GM23248 (cell line): ENCODE measurements around the gene HSPG2. TPM values are rescaled to one million over a fixed set of nuclear protein-coding genes. Genes with fewer than 3 reads are reported as not detected.

Experiments used
- DNase-seq: peaks from one replicate; pipeline ENCODE4 v3.0.0-alpha.2; 2015
- H2AFZ ChIP-seq: fragments of 200-600 bp; sonication (generic); 2 replicates; pipeline ENCODE4 v1.6.1; 2016; ENCODE audit warnings: antibody characterized with exemption
- H3F3A ChIP-seq: fragments of 200-600 bp; sonication (generic); 2 replicates; pipeline ENCODE4 v1.6.1; 2016; ENCODE audit warnings: mild to moderate bottlenecking, antibody characterized with exemption, mixed run types; ENCODE audit not compliant: insufficient read depth
- H3K27ac ChIP-seq: fragments of 200-600 bp; sonication (generic); 2 replicates; pipeline ENCODE4 v1.5.1; 2016; ENCODE audit warnings: mild to moderate bottlenecking
- H3K27me3 ChIP-seq: fragments of 200-600 bp; sonication (generic); replicated peaks from 2 replicates; pipeline ENCODE4 v1.6.1; 2016; ENCODE audit warnings: mild to moderate bottlenecking; ENCODE audit not compliant: insufficient read depth
- H3K36me3 ChIP-seq: fragments of 200-600 bp; sonication (generic); 2 replicates; pipeline ENCODE4 v1.6.1; 2016; ENCODE audit warnings: low read depth, mild to moderate bottlenecking
- H3K4me1 ChIP-seq: fragments of 200-600 bp; sonication (generic); 2 replicates; pipeline ENCODE4 v1.6.1; 2016; ENCODE audit warnings: mild to moderate bottlenecking; ENCODE audit not compliant: insufficient read depth
- H3K4me2 ChIP-seq: fragments of 200-600 bp; sonication (generic); one replicate; pipeline ENCODE4 v1.6.1; 2016; ENCODE audit warnings: mild to moderate bottlenecking; ENCODE audit not compliant: unreplicated experiment
- H3K4me3 ChIP-seq: fragments of 200-600 bp; sonication (generic); 2 replicates; pipeline ENCODE4 v1.5.1; 2016; ENCODE audit warnings: mild to moderate bottlenecking
- H3K79me2 ChIP-seq: fragments of 200-600 bp; sonication (generic); 2 replicates; pipeline ENCODE4 v1.6.1; 2016; ENCODE audit warnings: mild to moderate bottlenecking; ENCODE audit not compliant: insufficient read depth
- H3K9ac ChIP-seq: fragments of 200-600 bp; sonication (generic); 2 replicates; pipeline ENCODE4 v1.6.1; 2016; ENCODE audit warnings: mild to moderate bottlenecking
- H3K9me2 ChIP-seq: fragments of 200-600 bp; sonication (generic); 2 replicates; pipeline ENCODE4 v1.6.1; 2016; ENCODE audit warnings: mixed run types, mild to moderate bottlenecking, moderate library complexity; ENCODE audit not compliant: insufficient read depth
- H3K9me3 ChIP-seq: fragments of 200-600 bp; sonication (generic); one replicate; pipeline ENCODE4 v1.6.1; 2017; ENCODE audit warnings: low read depth
- H4K20me1 ChIP-seq: fragments of 200-600 bp; sonication (generic); 2 replicates; pipeline ENCODE4 v1.6.0; 2016; ENCODE audit not compliant: insufficient read depth
- EZH2 ChIP-seq: fragments of 200-600 bp; sonication (generic); IDR thresholded peaks from 2 replicates; pipeline ENCODE4 v1.6.1; 2018; ENCODE audit warnings: antibody characterized with exemption, mild to moderate bottlenecking; ENCODE audit not compliant: insufficient read depth, poor library complexity, severe bottlenecking
- EZH2phosphoT487 ChIP-seq: fragments of 200-600 bp; sonication (generic); IDR thresholded peaks from 2 replicates; pipeline ENCODE4 v1.6.1; 2018; ENCODE audit warnings: antibody characterized with exemption, moderate library complexity, mild to moderate bottlenecking, low read depth; ENCODE audit not compliant: insufficient read depth
- WGBS, 2 experiments: methylation state at CpG; one replicate each; pipeline ENCODE4 v1.1.6; 2015 to 2017; ENCODE audit warnings: low lambda C conversion rate in 2 of 2, low coverage in 1 of 2; ENCODE audit errors: missing lambda C conversion rate in 2 of 2; 5-methylcytosine and 5-hydroxymethylcytosine counted together
- in situ Hi-C: fragments of 300-500 bp; cut with MboI; formaldehyde crosslinking; loops from 2 replicates; pipeline ENCODE4 v1.15.0; 2020
- polyA plus RNA-seq: library from polyadenylated mRNA; unstranded; fragments of >200 nt; fragmentation: Nextera tagmentation; extraction: Ambion mirVana; gene quantifications from 2 replicates; pipeline ENCODE4 v1.2.1, GENCODE V29; 2016
- total RNA-seq: library from RNA; depleted of rRNA; stranded (reverse); fragments of >200 nt; shearing (Covaris generic); gene quantifications from 2 replicates; pipeline ENCODE4 v1.2.3, GENCODE V29; 2014

Gene HSPG2
- total and polyA plus RNA-seq, 2 experiments from 2014 or later, result 123 to 407 TPM

- Histone ChIP-seq H3K27ac (no peak overlapping the region), H3K36me3 (peaks cover 74% of the 10 kb centered on the region), H3K4me2 (no peak overlapping the region), H3K79me2 (peaks cover 23% of the 10 kb centered on the region), H2AFZ (no peak overlapping the region), H3K9me3 (no peaks in the 10 kb centered on the region), H3F3A (peaks cover 29% of the 10 kb centered on the region; the same call in 1 of the 2 replicates), H3K9me2 (no peaks in the 10 kb centered on the region), H3K9ac (no peak overlapping the region), H3K4me3 (no peak overlapping the region), H3K27me3 (no peaks in the 10 kb centered on the region), H3K4me1 (peaks cover 11% of the 10 kb centered on the region), H4K20me1 (no peaks in the 10 kb centered on the region)
- in situ Hi-C loops, result no loop called here
- TF ChIP-seq EZH2phosphoT487 (no peak), EZH2 (no peak)
- WGBS, 2 experiments, result 86 to 93% methylated on average over 12 to 17 of the region's 17 CpGs
- DNase-seq, result no peak
Measured at GRCh38 chr1:21872445-21873079, 64.5 kb downstream of the HSPG2 start.

- no peaks in the 10 kb centered on the region for H4K20me1 ChIP-seq
- no peak overlapping the region for H3K9ac ChIP-seq
- TF ChIP-seq EZH2phosphoT487, result no peak
- TF ChIP-seq EZH2, result no peak
- no peaks in the 10 kb centered on the region for H3K9me3 ChIP-seq
- peaks cover 11% of the 10 kb centered on the region for H3K4me1 ChIP-seq
- H3K36me3 ChIP-seq, result peaks cover 76% of the 10 kb centered on the region
- H2AFZ ChIP-seq, result no peak overlapping the region
- 86 to 89% methylated on average over 13 of the region's 13 CpGs for WGBS, 2 experiments
- peaks cover 35% of the 10 kb centered on the region; the same call in 1 of the 2 replicates for H3F3A ChIP-seq
- H3K79me2 ChIP-seq, result peaks cover 26% of the 10 kb centered on the region
- no peak overlapping the region for H3K4me2 ChIP-seq
- H3K4me3 ChIP-seq, result no peak overlapping the region
- H3K9me2 ChIP-seq, result no peaks in the 10 kb centered on the region
- H3K27ac ChIP-seq, result no peak overlapping the region
- H3K27me3 ChIP-seq, result no peaks in the 10 kb centered on the region
- in situ Hi-C loops, result no loop called here
- no peak for DNase-seq
Measured at GRCh38 chr1:21871943-21872342, 65.2 kb downstream of the HSPG2 start.

GRCh38 chr1:21870611-21871010 is 66.5 kb downstream of the HSPG2 start:
- H3K36me3 ChIP-seq, result peaks cover 69% of the 10 kb centered on the region

GRCh38 chr1:21869620-21870121 is 67.4 kb downstream of the HSPG2 start:
- Histone ChIP-seq H3K27ac (peak overlapping the region; percentile 54), H2AFZ (no peak overlapping the region), H3K36me3 (peaks cover 68% of the 10 kb centered on the region), H3K4me2 (no peak overlapping the region), H3F3A (peaks cover 35% of the 10 kb centered on the region; the same call in 1 of the 2 replicates), H3K9me2 (no peaks in the 10 kb centered on the region), H3K9me3 (no peaks in the 10 kb centered on the region), H3K27me3 (no peaks in the 10 kb centered on the region), H3K4me3 (no peak overlapping the region), H3K4me1 (peaks cover 11% of the 10 kb centered on the region), H3K9ac (peak overlapping the region; percentile 58; the same call in 1 of the 2 replicates), H4K20me1 (no peaks in the 10 kb centered on the region), H3K79me2 (peaks cover 26% of the 10 kb centered on the region)
- TF ChIP-seq EZH2phosphoT487 (no peak), EZH2 (no peak)
- in situ Hi-C loops, result no loop called here
- 60 to 64% methylated on average over 13 of the region's 13 CpGs for WGBS, 2 experiments
- DNase-seq, result peak; percentile 95

More at GRCh38 chr1:21870611-21871010, 66.5 kb downstream of the HSPG2 start:
- Histone ChIP-seq H3K9ac (no peak overlapping the region), H3K27me3 (no peaks in the 10 kb centered on the region), H3K9me2 (no peaks in the 10 kb centered on the region), H3K4me3 (no peak overlapping the region), H3K9me3 (no peaks in the 10 kb centered on the region), H3K4me2 (no peak overlapping the region), H3K27ac (no peak overlapping the region), H4K20me1 (no peaks in the 10 kb centered on the region), H2AFZ (no peak overlapping the region), H3K4me1 (peaks cover 11% of the 10 kb centered on the region), H3K79me2 (peaks cover 26% of the 10 kb centered on the region), H3F3A (peaks cover 35% of the 10 kb centered on the region; the same call in 1 of the 2 replicates)
- WGBS, 2 experiments, result 90 to 95% methylated on average over 14 to 15 of the region's 15 CpGs
- no peak for TF ChIP-seq EZH2phosphoT487
- TF ChIP-seq EZH2, result no peak
- in situ Hi-C loops, result no loop called here
- no peak for DNase-seq
